ENCODE measurements around the gene SYDE1.

Gene SYDE1

DNA sequence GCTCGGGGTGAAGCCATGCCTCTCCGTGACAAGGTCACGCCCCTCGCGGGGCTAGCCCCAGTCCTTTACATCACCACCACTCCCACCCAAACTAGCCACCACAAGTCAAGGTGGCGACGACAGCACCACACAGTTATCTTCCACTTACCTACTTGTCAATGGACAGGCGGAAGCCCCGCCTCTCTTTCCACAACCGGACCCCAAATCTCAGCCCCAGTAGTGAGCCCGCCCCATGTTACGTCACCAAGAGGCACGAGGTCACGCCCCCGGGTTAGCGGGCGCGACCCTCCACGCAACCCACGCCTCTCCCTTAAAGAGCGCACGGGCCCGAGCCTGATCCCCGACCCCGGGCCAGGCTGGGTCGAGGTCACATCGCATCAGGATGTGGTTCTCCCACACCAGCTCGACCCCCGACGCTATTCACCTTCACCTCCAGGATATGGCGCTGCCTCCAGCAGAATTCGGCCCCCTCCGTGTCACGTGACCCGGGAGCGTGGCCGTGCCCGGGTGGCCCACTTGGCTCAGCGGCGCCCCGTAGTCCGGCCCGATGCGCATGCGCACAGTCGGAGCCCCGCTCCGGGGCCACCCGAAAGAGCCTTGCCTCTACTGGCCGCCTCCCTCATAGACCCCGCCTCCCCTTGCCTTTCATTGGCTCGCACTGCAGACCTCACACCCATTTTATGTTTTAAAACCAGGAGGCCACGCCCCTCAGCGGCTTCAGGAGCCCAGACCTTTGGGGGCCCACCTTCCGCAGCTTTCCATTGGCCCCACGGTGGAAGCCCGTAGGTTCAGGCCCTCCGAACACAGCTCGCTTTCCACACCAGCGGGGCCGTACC, 18.2 kb downstream of the SYDE1 start:
- peak; percentile 99 for DNase-seq

DNA sequence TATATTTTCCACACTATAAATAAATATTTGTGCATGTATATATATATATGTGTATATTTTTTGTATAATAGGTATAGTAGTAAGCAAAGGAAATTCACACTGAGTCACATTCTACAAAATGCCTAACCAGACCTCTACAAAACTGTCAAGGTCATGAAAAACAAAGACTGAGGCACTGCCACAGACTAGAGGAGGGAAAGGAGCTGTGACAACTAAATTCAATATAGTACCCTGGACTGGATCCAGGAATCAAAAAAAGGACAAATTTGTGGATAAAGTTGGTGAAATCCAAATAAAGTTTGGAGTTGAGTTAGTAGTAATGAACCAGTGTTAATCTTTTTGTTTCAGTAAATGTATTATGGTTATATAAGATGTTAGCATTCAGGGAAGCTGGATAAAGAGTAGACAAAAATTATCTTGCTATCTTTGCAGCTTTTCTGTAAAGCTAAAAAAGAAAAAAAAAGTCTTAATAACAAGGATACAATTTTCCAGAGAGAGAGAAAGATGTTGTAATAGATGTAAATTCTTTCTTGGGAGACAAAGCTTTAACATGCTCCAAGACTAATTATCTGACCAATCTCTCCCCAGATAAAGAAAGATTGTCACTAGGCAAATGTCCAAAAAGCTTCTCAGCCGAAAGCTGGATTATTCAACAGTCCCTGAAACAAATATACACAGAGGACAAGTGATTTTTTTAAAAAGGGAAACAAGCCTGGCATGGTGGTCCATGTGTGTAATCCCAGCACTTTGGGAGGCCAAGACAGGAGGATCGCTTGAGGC, 19.1 kb downstream of the SYDE1 start:
- no peak for DNase-seq

DNA sequence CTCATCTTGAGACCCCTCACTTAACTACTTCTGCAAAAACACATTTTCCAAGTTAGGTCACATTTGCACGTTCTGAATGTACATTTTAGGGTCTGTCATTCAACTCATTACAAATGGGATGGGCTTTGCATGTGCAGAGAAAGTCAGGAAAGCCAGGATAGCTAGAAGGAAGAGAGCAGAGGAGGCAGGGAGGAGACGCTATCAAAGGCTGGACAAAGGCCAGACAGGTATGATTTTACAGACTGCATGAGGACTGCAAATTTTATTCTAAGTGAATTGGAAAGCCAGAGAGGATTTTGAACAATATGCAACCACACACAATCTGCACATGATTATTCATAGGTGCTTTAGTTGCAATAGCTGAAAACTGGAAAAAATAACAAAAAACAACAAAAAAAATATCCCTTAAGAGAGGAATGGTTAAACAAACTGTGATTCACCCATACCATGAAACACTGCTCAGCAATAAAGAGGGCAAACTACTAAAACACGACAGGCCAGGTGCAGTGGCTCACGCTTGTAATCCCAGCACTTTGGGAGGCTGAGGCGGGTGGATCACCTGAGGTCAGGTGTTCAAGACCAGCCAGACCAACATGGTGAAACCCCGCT, 21.1 kb downstream of the SYDE1 start:
- DNase-seq, result no peak

DNA sequence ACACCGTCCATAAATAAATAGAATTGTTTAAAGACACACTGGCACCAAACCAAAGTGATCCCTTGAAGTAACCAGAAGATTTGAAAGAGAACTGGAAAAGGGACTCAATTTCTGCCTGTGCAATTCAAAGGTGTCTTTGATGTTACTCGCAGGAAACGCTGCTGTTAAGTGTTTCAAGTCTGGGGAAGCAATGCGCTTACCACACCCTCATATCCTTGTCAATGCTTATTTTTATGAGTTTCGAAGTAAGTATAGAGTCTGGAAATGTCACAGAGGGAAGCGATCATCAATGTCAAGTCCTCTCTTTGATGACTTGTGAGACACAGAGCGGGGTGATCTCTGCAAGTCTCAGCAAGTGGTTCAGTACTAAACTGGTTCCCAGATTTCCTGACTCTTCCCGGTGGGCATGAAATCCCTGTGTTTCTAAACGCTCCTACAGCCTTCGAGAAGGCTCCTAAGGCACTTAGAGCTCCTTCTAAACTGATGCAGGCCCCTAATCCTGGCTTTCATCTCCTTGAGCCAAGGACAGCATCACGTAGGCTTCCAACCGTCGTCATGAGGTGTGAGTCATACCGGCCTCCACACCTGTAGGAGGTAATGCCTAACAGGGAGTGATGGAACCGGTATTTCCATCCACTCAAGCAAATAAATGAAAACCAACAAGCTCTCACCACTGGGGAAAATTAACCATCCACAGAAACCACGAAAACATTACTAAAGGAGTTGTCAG, 22.8 kb downstream of the SYDE1 start:
- no peak for DNase-seq

DNA sequence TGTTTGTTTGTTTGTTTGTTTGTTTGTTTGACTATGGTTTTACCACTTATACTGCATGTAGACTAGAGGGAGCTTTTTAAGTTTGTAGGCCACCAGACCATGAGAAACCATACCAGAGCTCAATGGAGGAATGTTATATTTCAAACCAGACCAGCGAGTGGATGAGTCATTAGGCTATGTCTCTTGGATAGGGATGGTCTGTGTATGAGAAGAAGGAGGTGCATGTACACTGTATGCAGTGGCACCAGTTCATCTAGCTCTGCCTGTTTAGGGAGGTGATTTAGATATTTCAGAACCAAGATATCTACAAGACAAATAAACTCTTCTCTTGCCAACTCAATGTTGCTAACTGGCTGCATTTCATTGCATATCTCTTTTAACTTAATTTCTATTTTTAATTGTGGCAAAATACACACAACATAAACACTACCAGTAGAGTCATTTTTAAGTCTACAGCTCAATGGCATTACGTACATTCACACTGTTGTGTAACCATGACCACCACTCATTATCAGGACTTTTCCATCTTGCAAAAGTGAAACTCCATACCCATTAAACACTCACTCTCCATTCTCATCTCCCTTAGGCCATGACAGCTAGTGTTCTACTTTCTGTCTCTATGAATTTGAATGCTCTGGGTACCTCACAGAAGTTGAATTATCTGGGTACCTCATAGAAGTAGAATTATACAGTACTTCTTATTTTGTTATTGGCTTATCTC, 29.2 kb downstream of the SYDE1 start:
- peak; percentile 20 for DNase-seq

DNA sequence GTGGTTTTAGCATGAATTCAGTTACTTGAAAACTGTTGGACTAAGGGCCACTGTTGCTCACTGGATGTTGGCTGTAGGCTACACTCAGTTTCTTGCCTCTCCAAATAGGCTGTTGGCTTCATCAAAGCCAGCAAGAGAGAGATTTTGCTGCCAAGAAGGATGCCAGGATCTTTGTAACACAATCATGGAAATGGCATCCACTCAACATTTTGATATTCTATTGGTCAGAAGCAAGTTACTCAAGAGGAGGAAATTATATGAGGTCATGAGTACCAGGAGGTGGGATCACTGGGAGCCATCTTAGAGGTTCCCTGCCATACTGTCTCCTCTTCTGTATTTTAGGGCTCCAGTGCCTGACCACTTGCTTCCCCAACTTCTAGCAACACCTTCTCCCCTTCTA, 30.6 kb downstream of the SYDE1 start:
- no peak for DNase-seq

DNA sequence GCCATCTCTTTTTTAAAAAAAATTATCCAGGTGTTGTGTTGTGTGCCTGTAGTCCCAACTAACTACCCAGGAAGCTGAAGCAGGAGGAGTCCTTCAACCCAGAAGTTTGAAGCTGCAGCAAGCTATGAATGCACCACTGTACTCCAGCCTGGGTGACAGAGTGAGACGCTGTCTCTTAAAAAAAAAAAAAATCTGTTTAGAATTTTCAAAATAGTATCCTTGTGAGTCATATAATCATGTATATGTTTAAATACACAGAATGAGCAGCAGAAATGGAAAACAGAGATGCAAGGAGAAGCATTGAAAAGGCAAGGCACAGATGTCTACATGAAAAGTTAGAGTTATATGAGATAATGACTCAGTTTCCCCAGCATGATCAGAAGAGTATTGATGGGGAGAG, 31.2 kb downstream of the SYDE1 start:
- peak; percentile 16 for DNase-seq

DNA sequence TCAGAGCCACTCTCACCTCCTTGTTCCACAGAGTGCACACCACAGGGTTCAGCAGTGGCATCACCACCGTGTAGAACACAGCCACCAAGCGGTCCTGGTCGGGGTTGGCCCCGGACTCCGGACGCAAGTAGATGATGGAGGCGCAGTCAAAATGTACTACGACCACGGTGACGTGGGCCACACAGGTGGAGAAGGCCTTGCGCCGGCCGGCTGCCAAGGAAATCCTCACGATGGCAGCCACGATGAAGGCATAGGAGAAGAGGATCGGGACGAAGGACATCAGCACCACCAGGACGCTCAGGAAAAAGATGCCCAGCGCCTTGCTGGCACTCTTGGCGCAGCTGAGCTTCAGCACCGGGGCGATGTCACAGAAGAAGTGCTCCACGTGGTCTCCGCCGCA, 33.9 kb downstream of the SYDE1 start:
- DNase-seq, result no peak

DNA sequence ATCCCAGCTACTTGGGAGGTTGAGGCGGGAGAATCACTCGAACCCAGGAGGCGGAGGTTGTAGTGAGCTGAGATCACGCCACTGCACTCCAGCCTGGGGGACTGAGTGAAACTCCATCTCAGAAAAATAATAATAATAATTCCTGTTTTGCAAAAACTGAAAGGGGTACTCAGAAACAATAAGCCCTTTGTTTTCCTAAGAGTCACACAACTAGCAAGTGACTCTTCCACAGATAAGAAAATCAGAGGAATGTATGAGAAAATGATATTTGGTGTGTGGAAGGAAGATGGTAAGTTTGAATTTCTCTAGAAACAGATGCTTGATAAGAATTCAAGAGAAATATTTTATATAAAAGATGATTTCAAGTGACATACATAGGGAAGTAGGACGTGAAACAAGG, 35.1 kb downstream of the SYDE1 start:
- DNase-seq, result no peak

DNA sequence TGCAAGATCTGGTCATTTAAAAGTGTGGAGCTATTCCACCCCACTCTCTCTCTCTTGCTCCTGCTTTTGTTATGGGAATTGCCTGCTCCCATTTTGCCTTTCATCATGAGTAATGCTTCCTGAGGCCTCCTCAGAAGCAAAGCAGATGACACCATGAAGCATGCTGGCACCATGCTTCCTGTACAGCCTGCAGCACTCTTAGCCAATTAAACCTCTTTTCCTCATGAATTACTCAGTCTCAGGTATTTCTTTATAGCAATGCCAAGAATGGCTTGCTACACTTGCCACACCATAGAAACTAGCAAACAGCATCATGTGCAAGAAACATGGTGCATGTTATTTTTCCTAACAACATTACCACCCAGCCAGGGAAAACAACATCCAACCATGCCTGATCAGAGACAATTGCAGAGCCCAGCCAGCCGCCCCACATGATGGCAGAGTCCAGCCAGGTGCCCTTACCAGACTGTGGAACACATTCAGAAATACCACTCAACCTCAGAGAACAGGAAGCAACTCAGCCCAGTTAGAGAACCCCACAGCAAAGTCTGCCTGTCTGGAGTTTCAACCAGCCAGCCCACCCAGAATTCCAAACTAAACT, 36.9 kb downstream of the SYDE1 start:
- no peak for DNase-seq

DNA sequence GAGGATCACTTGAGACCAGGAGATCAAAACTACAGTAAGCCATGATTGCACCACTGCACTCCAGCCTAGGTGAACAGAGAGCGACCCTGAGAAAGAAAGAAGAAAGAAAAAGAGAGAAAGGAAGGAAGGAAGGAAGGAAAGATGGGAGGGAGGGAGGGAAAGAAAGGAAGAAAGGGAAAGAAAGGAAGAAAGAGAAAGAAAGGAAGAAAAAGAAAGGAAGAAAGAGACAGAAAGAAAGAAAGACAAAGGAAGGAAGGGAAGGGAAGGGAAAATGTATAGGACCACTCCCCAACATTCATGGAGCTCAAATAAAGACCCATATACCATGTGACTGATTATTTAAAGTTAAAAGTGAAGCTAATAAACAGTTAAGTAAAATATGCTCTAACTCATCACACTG, 39.9 kb downstream of the SYDE1 start:
- DNase-seq, result no peak

DNA sequence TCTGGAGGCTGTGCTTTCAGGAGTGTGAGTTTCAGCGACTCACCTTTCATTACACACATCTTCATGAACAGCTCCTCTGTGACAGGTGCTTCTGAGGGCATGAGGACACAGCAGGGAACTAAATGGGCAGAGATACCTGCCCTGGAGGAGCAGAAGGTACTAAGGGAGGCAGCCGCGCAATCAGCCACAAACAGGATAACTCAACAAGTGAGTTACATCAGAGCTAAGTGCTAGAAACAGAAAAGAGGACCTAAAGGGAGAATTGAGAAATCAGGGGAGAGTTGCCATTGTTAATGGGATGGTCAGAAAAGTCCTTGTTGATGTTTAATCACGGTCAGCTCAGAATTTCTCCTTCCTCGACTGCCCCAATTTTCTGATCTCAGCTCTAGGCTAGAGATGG, 42.5 kb downstream of the SYDE1 start:
- DNase-seq, result no peak

DNA sequence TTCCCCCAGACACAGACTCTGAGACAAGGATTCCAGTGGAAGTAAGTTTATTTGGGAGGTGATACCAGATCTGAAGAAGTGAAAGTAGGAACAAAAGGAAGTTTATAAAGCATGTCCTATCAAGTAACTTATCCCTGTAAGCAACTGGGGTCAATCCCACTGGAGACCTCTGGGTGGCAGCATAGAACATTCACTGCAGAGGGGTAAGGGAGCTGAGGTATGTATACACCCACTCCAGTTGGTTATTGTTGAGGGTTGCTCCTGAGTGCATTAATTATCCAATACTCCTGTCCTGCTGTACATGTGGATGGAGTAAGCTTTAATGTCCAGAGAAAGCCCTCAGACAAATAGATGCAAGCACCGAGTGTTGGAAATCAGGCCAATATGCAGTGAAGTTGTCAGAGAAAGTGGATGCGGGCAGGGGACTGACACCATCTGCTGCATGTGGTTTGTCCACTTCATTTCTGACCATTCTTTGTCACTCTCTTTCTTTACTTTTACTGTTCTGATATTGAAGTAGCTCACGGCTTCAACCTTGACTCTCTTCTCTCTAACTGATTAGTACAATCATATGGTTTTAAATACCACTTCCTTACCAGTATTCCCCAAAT, 46.9 kb downstream of the SYDE1 start:
- peak; percentile 28 for DNase-seq

DNA sequence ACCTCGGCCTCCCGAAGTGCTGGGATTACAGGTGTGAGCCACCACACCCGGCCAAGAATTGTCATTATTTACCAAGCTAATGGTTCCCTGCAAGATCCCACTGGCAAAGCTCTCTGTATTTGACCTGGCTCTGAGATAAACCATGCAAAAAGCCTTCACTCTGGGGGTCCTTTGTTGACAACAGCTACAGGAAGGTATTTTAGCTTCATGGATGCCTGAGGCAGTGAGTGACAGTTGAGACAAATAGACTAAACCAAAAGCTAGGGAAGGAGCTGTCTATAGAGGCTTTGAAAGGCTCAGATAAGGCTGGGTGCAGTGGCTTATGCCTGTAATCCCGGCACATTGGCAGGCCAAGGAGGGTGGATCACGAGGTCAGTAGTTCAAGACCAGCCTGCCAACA, 48.1 kb downstream of the SYDE1 start:
- DNase-seq, result no peak

DNA sequence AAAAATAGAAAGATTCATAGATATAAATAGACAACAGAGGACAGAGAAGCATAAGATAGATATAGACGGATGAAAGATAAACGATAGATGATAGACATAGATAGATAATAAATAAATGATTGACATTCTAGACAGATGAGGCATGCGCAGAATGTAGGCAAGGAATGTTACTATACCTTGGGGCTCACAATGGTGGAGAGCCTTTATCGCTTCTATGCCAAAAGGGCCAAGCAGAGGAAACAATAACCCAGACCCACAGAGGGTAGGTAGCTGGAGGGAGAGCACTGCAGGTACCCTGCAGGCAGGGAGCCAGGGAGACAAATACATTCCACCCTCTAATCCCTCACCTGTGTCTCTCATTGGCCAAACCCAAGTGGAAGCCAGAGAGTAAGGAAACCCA, 49.2 kb downstream of the SYDE1 start:
- no peak for DNase-seq

DNA sequence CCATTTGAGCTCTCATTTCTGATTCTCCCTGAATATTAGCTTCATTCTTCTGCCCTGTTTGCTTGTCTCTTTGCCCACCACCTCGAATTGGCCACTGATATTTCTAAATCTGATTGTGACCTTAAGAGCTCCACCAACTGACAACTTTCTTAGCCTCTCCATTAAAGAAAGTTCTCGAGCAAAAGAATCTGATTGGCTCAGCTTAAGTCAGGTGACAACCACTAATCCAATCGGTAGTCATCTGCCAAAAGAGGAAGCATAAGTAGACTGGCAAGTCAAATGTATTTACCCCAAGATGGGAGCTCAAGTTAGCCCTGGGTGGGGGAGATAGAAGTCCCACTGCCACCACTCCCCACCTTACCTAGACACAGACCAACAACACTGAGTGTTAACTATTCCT, 52.0 kb downstream of the SYDE1 start:
- DNase-seq, result no peak

DNA sequence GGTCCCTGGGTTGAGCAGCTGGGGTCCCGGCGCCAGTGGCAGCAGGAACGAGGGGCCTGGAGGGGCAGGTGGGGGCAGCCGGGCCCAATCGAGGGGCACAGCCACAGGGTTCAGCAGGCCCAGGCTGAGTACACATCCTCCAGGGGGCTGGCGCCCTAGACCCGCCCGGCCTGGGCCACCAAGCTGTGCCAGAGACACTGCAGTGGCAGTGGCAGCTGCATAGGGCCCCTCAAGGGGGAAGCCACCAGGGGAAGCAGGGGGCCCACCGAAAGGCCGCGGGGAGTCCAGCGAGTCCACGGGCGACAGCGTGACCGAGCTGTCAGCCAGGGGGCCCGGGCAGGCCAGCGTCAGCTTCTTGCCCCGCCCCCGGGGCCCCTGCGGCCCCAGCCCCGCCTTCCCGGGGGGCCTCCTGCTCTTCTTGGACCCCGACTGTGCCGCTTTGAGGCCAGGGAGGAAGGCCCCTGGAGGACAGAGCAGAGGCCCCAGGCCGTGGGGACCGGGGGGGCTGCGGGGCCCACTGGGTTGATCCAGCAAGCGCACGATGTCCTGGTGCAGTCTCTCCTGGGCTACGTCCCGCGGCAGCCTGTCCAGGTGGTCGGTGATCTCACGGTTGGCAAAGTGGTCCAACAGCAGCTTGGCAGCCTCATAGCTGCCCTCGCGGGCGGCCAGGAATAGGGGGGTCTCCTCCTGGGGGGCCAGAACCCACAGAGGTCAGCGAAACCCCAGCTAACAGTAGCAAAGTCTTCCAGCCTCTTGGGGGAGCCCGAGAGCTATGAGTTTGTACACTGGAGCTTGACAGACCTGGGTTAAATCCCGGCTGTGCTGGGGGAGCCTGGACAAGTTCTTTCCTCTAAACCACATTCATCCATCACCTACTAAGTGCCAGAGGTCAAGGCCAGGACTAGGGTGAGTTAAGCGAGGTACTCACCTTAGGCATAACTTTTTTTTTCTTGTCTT, 54.1 kb downstream of the SYDE1 start:
- no peak for DNase-seq

All from fibroblast of upper back skin (primary cell).